NOMO-1 treated with DMSO at 0.1 percent for 48 hours (cell line): ENCODE results near the gene ERBB4.
"Not testable (repeated sequence)": the region's sequence is repeated elsewhere in the genome, so short reads cannot be mapped to it uniquely, and the experiment has no call there.

ENCODE experiments used
- DNase-seq: peaks from one replicate; lab custom pipeline; 2025; ENCODE audit not compliant: unreplicated experiment; lab: John Stamatoyannopoulos, UW

ERBB4 gene

DNA sequence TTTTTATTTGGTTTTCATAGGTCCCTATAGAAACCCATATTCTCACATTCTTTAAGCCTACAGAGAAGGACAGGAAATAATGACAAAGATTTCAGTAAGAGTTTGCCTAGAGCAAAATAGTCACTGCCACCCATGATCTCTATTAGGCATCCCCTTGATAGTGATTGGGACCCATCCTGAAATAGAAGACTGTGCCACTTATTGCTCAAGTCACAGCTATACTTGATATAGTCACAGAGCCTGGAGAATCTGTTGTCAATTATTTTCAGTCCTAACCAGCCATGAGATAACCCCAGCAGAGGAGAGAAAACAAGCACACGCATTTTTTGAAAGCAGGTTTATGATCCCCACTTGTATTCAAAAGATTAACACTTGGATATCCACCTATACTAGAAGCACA is 8.2 kb downstream of the ERBB4 start:
- DNase-seq: no peak

- DNase-seq: no peak
These were observed 10.3 kb downstream of the ERBB4 start for GRCh38 chr2:212528106-212528856.

GRCh38 chr2:212526059-212526458 is 12.5 kb downstream of the ERBB4 start:
- no peak for DNase-seq

GRCh38 chr2:212523756-212524155 is 14.8 kb downstream of the ERBB4 start:
- no peak for DNase-seq

GRCh38 chr2:212520340-212520739 is 18.3 kb downstream of the ERBB4 start:
- DNase-seq: no peak

GRCh38 chr2:212517693-212518092 is 20.9 kb downstream of the ERBB4 start:
- no peak for DNase-seq

DNA sequence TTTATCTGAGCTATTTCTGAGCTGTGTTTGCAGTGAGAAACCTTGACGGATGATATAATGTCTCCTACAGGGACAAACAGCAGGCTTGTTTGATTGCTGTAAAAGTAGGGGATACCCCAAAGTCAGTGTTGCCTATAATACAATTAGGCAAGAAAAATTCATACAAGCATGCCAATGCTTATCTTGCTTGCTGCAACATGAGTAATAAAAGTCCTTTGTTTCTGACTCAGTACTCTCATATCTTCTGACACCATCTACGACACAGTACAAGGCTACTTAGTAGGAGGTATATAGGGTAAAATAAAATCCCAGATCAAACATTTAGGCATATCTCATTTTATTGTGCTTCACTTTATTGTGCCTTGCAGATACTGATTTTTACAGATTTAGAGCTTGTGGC is 33.0 kb downstream of the ERBB4 start:
- DNase-seq: no peak

- DNase-seq: no peak
These were observed 43.6 kb downstream of the ERBB4 start for GRCh38 chr2:212495046-212495445.

DNA sequence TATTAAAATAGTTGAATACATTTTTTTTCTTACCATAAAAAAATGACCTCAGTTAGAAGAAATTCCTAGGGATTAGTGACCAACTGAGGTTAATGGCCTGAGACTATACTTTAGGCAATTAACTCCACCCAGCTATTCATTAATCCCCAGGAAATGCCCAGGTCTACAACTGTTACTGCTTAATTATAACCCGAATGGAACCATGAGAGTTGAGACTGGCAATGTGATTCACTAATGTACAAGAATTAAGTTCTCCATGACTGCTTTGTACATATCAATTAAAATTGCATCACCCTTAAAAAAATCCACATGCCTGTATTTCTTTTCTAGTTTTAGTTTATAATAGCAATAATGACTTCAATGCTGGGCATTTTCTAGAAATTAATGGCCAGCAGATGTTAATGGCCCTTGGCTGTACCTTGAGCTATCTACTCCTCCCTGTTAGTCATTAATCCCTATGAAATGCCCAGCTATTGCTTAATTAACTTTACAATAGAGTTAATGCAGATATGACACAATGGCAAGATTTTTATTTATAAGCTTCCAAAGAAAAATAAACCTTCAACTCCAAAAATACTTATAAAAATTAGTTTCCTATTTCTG is 44.1 kb downstream of the ERBB4 start:
- no peak for DNase-seq

GRCh38 chr2:212489719-212490346 is 48.8 kb downstream of the ERBB4 start:
- no peak for DNase-seq

DNA sequence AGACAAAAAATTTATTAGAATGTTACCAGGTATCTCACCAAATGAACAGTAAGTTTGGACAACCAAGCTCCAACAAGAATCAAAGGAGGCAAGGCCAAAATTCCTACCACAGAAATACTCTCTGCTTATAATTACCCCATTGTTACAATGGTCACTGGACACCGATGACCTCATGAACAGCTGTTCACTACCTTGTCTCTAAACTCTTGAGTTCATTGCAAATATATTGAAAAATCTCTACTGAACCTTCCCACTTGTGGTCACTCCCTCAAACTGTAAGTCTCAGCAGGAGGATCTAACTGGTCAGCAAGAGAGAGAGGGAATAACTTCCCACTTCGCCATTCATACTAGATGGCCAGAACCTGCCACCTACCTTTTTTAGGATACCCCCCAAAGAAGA is 50.0 kb downstream of the ERBB4 start:
- no peak for DNase-seq

DNA sequence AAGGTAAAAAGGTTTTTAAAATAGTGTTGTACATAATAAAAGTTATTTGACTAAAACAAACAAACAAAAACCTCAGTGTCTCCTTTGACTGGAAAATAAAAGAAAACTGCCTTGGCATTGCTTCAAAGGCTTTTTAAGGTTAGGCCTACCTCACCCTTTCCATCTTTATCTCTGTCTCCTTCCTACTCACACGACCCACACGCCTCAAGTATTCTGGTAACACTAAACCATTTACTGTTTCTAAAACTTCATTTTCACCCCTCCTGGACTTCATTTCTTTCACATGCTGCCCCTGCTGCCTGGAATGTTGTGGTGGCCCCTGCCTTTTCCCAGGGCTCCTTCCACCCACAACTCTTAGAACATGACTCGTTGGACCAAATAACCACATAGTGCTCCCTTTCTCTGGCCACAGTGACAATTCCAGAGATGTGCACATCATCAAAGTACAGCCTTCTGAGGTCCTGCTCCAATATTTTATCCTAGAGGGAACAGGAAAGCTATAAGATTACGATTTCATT is 54.0 kb downstream of the ERBB4 start:
- no peak for DNase-seq

- no peak for DNase-seq
These were observed 58.2 kb downstream of the ERBB4 start for GRCh38 chr2:212480447-212480846.

GRCh38 chr2:212477571-212477970 is 61.0 kb downstream of the ERBB4 start:
- DNase-seq: no peak

GRCh38 chr2:212473211-212473610 is 65.4 kb downstream of the ERBB4 start:
- no peak for DNase-seq

GRCh38 chr2:212467551-212467950 is 71.1 kb downstream of the ERBB4 start:
- not testable (repeated sequence) for DNase-seq

GRCh38 chr2:212465456-212465855 is 73.1 kb downstream of the ERBB4 start:
- peak; percentile 0 for DNase-seq

DNA sequence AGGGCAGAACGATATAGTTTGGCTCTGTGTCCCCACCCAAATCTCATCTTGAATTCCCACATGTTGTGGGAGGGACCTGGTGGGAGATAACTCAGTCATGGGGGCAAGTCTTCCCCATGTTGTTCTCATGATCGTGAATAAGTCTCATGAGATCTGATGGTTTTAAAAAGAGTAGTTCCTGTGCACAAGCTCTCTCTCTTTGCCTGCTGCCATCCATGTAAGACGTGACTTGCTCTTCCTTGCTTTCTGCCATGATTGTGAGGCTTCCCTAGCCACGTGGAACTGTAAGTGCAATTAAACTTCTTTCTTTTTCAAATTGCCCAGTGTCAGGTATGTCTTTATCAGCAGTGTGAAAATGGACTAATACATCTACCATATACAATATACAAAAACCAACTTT is 76.9 kb downstream of the ERBB4 start:
- DNase-seq: not testable (repeated sequence)

- DNase-seq: no peak
These were observed 84.5 kb downstream of the ERBB4 start for GRCh38 chr2:212454149-212454548.

- no peak for DNase-seq
These were observed 86.8 kb downstream of the ERBB4 start for GRCh38 chr2:212451786-212452231.

- DNase-seq: no peak
These were observed 89.9 kb downstream of the ERBB4 start for GRCh38 chr2:212448698-212449097.

DNA sequence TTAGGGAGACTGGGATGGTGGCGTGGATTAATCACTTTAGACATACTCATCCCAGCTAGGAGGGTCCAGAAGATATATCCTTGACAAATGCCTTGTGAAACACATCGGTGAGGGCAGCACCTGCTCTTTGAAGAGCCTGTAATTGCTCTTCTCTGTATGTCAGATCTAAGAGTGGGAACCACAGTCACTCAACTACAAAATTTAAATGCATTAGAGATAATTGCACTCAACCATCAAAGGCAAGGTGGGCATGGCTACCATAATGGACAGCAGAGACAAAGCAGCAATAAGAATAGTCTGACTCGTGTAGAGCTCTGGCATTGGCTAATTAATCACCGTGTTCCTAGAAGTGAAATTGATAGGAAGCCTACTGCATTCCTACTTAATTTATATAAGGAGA is 96.8 kb downstream of the ERBB4 start:
- DNase-seq: no peak
